NAMALWA (cell line): Measurements from ENCODE around the gene PPL.

ENCODE experiments used
- DNase-seq: peaks from one replicate; pipeline ENCODE4 v3.0.0-alpha.2; 2015; ENCODE audit warnings: low spot score

The PPL gene

GRCh38 chr16:4859900-4860255, 77.1 kb downstream of the PPL start:
- DNase-seq: no peak

GRCh38 chr16:4859190-4859899, 77.6 kb downstream of the PPL start:
- DNase-seq: no peak

GRCh38 chr16:4855804-4856203, 81.1 kb downstream of the PPL start:
- no peak for DNase-seq

- DNase-seq: no peak
These were observed 81.6 kb downstream of the PPL start for GRCh38 chr16:4855371-4855770.

- no peak for DNase-seq
These were observed 84.6 kb downstream of the PPL start for GRCh38 chr16:4852221-4852872.

- DNase-seq: no peak
These were observed 86.7 kb downstream of the PPL start for GRCh38 chr16:4850211-4850610.

- peak; percentile 65 for DNase-seq
These were observed 89.0 kb downstream of the PPL start for GRCh38 chr16:4847774-4848587.

GRCh38 chr16:4846901-4847773, 89.8 kb downstream of the PPL start, which contains the start of the genes GLYR1 and UBN1:
Gene GLYR1, minus strand, starts transcription at chr16:4847288. Its CDS starts 23 bp downstream, at chr16:4847265.
Gene UBN1, plus strand, starts transcription at chr16:4847481. Its CDS starts 5,437 bp downstream, at chr16:4852918.
- peak; percentile 98 for DNase-seq

GRCh38 chr16:4846503-4846900, 90.4 kb downstream of the PPL start:
- peak; percentile 67 for DNase-seq

GRCh38 chr16:4840984-4841383, 96.0 kb downstream of the PPL start:
- no peak for DNase-seq

GRCh38 chr16:4839942-4840341, 97.0 kb downstream of the PPL start:
- peak; percentile 22 for DNase-seq

GRCh38 chr16:4837733-4838501, 99.0 kb downstream of the PPL start:
- no peak for DNase-seq

- DNase-seq: no peak
These were observed 100.2 kb downstream of the PPL start for GRCh38 chr16:4836727-4837126.

- no peak for DNase-seq
These were observed 103.4 kb downstream of the PPL start for GRCh38 chr16:4833584-4833983.

- DNase-seq: no peak
These were observed 104.1 kb downstream of the PPL start for GRCh38 chr16:4832698-4833343.
